Gastrocnemius medialis (tissue), 4 donors: ENCODE measurements around the gene GADD45G. TPM values are rescaled to one million over a fixed set of nuclear protein-coding genes. Genes with fewer than 3 reads are reported as not detected.
A peak's percentile ranks its signal among the peaks of the same experiment; 100 is the strongest.

Source experiments
- ATAC-seq, 2 donors: fragments of 150-250 bp; one replicate each; pipeline ENCODE4 v1.9.1; 2016
- DNase-seq, 2 donors: peaks; one replicate each; pipeline ENCODE4 v3.0.0-alpha.2; 2019
- H3K27ac ChIP-seq, 4 donors: fragments of 200-600 bp; sonication (generic); 1 replicate in 1 of 4; 2 replicates in 3 of 4; pipeline ENCODE4 v1.5.1; 2016 to 2018; ENCODE audit warnings: mild to moderate bottlenecking in 2 of 4, moderate library complexity in 1 of 4
- H3K27me3 ChIP-seq, 3 donors: fragments of 200-600 bp; sonication (generic) in 2 of 3; 1 replicate in 1 of 3; 2 replicates in 2 of 3; pipeline versions ENCODE4 v1.5.1 to v1.6.0; 2016 to 2019; ENCODE audit warnings: mild to moderate bottlenecking in 1 of 3, moderate library complexity in 1 of 3
- H3K36me3 ChIP-seq, 2 donors: fragments of 200-600 bp; sonication (generic) in 1 of 2; one replicate each; pipeline ENCODE4 v1.5.1; 2017 to 2018
- H3K4me1 ChIP-seq, 2 donors: fragments of 200-600 bp; sonication (generic) in 1 of 2; one replicate each; pipeline ENCODE4 v1.5.1; 2016 to 2017; ENCODE audit warnings: mild to moderate bottlenecking in 2 of 2
- H3K4me3 ChIP-seq, 4 donors: fragments of 200-600 bp; sonication (generic) in 3 of 4; 1 replicate in 1 of 4; 2 replicates in 3 of 4; pipeline ENCODE4 v1.5.1; 2016 to 2019; ENCODE audit warnings: mild to moderate bottlenecking in 2 of 4
- H3K9me3 ChIP-seq, 3 donors: fragments of 200-600 bp; sonication (generic) in 2 of 3; 1 replicate in 1 of 3; 2 replicates in 2 of 3; pipeline ENCODE4 v1.5.1; 2016 to 2019
- POLR2A ChIP-seq, 2 donors: fragments of 450-650 bp; IDR thresholded peaks; one replicate each; pipeline ENCODE4 v1.6.1; 2017; ENCODE audit warnings: antibody characterized with exemption in 2 of 2, mild to moderate bottlenecking in 2 of 2, moderate library complexity in 2 of 2
- in situ Hi-C, 4 donors: fragments of 200-750 bp; cut with MboI; loops; one replicate each; pipeline versions ENCODE4 v1.15.0 to v1.8.0; 2017; ENCODE audit warnings: low sequenced_read_pairs in 4 of 4
- intact Hi-C: fragments of 100-400 bp; cut with DNase I; formaldehyde crosslinking; loops from one replicate; pipeline ENCODE4 v1.15.1; 2023; ENCODE audit warnings: low total_unique reads
- total RNA-seq, 4 donors: library from RNA; depleted of rRNA; stranded (reverse); fragments of >200 nt; gene quantifications; one replicate each; pipeline versions ENCODE4 v1.1.0 to v1.2.3, GENCODE V29; 2016
- TF ChIP-seq, protein P1 (sequence below), 5 experiments: fragments of 450-650 bp in 3 of 5; fragments of 200-600 bp in 2 of 5; sonication (generic) in 2 of 5; IDR thresholded peaks in 4 of 5; conservative IDR thresholded peaks in 1 of 5; 1 replicate in 4 of 5; 2 replicates in 1 of 5; pipeline ENCODE4 v1.5.1; 2016 to 2019; ENCODE audit warnings: antibody characterized with exemption in 5 of 5, mild to moderate bottlenecking in 3 of 5, moderate library complexity in 3 of 5

The GADD45G gene
- total RNA-seq, 4 donors from 2014 or later: 84.6 to 154 (median 117) TPM

DNA sequence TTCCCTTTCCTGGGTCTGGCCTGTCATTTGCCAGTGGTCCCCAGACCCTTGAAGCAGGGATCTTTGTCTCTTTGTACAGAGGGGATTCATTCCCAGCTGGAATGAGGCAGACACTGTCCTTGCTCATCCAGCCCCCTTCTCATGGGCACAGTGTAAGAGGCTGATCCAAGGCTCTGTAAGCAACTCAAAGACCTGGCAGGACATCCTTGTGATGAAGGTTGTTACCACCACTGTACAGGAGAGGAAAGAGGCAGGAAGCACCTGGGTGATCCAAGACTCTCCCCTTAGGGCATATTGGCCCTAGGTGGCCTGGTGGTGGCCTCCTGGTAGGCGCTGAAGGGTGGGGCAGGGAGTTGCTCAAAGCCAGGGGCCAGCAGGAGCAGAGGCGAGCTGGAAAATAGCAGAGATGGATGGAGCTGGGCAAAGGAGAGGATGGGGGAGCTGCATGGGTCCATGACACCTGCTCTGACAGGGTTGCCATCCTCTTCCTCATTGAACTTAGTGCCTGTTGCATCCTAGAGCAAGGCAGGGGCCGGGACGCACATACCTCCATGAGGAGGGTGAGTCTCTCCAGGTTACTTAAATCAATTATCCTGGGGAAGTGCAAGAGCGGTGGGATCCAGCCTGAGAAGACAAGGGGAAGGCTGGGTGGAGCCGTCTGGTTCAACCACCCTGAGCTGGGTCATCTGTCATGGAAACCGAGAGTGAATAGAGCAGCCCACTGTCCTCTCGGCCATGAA, 9.8 kb upstream of the GADD45G start:
- Histone ChIP-seq H3K9me3 (no peaks in the 10 kb centered on the region), H3K27ac (no peak overlapping the region), H3K4me3 (no peak overlapping the region), H3K4me1 (no peaks in the 10 kb centered on the region), H3K36me3 (no peaks in the 10 kb centered on the region), H3K27me3 (no peaks in the 10 kb centered on the region)
- TF ChIP-seq, protein P1, sequence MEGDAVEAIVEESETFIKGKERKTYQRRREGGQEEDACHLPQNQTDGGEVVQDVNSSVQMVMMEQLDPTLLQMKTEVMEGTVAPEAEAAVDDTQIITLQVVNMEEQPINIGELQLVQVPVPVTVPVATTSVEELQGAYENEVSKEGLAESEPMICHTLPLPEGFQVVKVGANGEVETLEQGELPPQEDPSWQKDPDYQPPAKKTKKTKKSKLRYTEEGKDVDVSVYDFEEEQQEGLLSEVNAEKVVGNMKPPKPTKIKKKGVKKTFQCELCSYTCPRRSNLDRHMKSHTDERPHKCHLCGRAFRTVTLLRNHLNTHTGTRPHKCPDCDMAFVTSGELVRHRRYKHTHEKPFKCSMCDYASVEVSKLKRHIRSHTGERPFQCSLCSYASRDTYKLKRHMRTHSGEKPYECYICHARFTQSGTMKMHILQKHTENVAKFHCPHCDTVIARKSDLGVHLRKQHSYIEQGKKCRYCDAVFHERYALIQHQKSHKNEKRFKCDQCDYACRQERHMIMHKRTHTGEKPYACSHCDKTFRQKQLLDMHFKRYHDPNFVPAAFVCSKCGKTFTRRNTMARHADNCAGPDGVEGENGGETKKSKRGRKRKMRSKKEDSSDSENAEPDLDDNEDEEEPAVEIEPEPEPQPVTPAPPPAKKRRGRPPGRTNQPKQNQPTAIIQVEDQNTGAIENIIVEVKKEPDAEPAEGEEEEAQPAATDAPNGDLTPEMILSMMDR (IDR thresholded peaks at IDR 0.05 in 4 of 5, conservative IDR thresholded peaks at IDR 0.05 in 1 of 5): no peak
- TF ChIP-seq POLR2A (IDR thresholded peaks at IDR 0.05): no peak
- no peak for ATAC-seq
- in situ Hi-C loops (loop anchor here in 3 of 4 donors (5.0 to 10.0 kb wide), 2 partner anchors 507 to 1280 kb away; no protein-coding TSS in a partner anchor), intact Hi-C loops (loop anchor here (5.0 kb wide), 1 partner anchor 1047 kb away; the partner anchor contains the start of gene DIRAS2)
- no peak for DNase-seq

DNA sequence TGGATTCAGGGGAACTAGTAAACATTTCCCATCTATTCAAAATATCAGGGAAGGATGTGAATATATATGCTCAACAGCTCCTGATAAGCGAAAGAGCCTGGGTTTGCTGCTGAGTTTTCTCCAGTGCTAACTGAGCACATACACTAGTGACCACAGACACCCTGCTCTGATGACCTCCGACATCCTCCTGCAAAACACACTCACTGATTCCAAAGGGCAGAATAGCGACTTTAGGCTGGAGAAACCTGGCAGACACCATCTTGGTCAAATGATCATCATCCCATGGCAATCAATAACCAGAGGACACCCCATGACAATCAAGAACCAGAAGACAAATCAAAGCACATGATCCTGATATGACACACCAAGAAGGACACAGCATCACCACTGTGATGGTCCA, 9.2 kb upstream of the GADD45G start:
- intact Hi-C loops (loop anchor here (5.0 kb wide), 1 partner anchor 1047 kb away; the partner anchor contains the start of gene DIRAS2), in situ Hi-C loops (loop anchor here in 3 of 4 donors (5.0 to 10.0 kb wide), 2 partner anchors 507 to 1279 kb away; no protein-coding TSS in a partner anchor)
- no peak for TF ChIP-seq POLR2A (IDR thresholded peaks at IDR 0.05)
- TF ChIP-seq, protein P1 (IDR thresholded peaks at IDR 0.05 in 4 of 5, conservative IDR thresholded peaks at IDR 0.05 in 1 of 5): no peak
- no peaks in the 10 kb centered on the region for H3K9me3 ChIP-seq
- H3K4me1 ChIP-seq: no peaks in the 10 kb centered on the region
- H3K27me3 ChIP-seq: no peaks in the 10 kb centered on the region
- ATAC-seq (no peak), DNase-seq (no peak)
- H3K4me3 ChIP-seq: no peak overlapping the region
- H3K27ac ChIP-seq: no peak overlapping the region
- no peaks in the 10 kb centered on the region for H3K36me3 ChIP-seq

DNA sequence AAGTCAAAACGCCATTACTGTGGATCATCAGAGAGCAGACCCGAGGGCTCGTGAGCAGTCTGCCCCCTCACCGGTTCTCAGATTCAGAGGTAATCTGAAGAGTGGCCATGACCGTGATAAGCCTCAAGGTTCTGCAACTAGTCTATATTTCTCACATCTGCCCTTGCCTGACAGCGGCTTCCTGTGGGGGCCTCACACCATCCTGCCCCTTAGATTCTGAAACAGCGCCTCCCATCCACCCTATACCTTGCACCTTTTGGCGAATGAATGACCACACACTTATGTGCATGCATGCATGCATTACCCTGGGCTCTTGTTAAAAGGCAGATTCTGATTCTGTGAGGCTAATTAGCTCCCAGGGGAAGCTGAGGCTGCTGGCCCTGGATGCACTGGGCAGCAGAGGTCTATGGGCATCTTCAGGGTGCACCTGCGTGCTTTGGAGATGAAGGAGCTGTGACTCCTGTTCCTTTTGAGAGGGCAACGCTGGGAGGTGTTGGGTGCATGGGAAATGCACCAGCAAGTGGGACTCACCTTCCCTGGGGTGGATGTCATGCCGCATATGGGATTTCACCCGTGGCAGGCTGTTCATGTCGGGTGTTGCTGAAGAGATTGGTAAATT, 7.8 kb upstream of the GADD45G start:
- no peaks in the 10 kb centered on the region for H3K27me3 ChIP-seq
- no peak overlapping the region for H3K4me3 ChIP-seq
- no peaks in the 10 kb centered on the region for H3K36me3 ChIP-seq
- H3K27ac ChIP-seq: no peak overlapping the region
- in situ Hi-C loops: loop anchor here in 3 of 4 donors (5.0 to 10.0 kb wide), 2 partner anchors 505 to 1278 kb away; no protein-coding TSS in a partner anchor
- H3K9me3 ChIP-seq: no peaks in the 10 kb centered on the region
- intact Hi-C loops: loop anchor here (5.0 kb wide), 1 partner anchor 1045 kb away; the partner anchor contains the start of gene DIRAS2
- DNase-seq (no peak), ATAC-seq (no peak)
- no peaks in the 10 kb centered on the region for H3K4me1 ChIP-seq
- TF ChIP-seq, protein P1 (IDR thresholded peaks at IDR 0.05 in 4 of 5, conservative IDR thresholded peaks at IDR 0.05 in 1 of 5): no peak
- no peak for TF ChIP-seq POLR2A (IDR thresholded peaks at IDR 0.05)

DNA sequence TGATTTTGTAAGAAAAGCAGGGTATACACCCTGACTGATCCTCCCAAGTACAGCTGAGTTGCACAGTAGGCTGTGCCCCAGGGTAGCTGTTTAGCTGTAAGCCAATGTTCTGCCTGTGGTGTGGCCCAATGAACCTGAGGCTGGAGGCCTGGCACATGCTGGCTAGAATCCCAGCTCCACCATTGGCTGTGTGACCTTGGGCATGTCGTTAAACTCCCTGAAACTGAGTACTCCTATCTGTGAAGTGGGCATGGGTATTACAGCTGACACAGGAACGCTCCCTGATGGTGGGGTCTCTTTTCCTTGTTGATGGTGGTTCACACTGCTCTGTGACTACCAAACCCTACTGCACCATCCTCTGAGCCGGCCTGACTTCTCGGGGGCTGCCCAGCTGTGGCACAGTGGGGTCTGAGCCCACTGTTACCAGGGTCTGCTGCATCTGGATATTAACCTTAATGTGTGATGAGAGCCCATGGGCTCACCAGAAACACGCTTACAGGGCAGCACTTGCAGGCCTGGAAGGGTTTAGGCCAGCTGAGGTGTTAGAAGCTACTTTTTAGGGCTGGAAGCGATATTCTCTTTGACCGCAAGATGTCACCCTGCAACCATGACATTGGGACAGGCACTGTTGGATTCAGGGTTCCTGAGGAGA, 7.0 kb upstream of the GADD45G start:
- TF ChIP-seq, protein P1 (IDR thresholded peaks at IDR 0.05 in 4 of 5, conservative IDR thresholded peaks at IDR 0.05 in 1 of 5): peak; percentile 73 to 87 (median 82)
- TF ChIP-seq POLR2A (IDR thresholded peaks at IDR 0.05): no peak
- Histone ChIP-seq H3K36me3 (no peaks in the 10 kb centered on the region), H3K9me3 (no peaks in the 10 kb centered on the region), H3K27me3 (no peaks in the 10 kb centered on the region), H3K27ac (no peak overlapping the region), H3K4me1 (no peaks in the 10 kb centered on the region), H3K4me3 (no peak overlapping the region)
- peak in 1 of 2 donors; percentile 52 for DNase-seq
- intact Hi-C loops: loop anchor here (1.0 to 5.0 kb wide), 3 partner anchors 504 to 1273 kb away; partner anchors contain the start of gene DIRAS2
- ATAC-seq: peak; percentile 55 to 59
- in situ Hi-C loops: loop anchor here in 3 of 4 donors (5.0 to 10.0 kb wide), 2 partner anchors 504 to 1277 kb away; no protein-coding TSS in a partner anchor
